SU-DHL-6 (cell line): ENCODE measurements around the gene TXNDC2.
"Not testable (repeated sequence)": the region's sequence is repeated elsewhere in the genome, so short reads cannot be mapped to it uniquely, and the experiment has no call there.

Experiments used
- H2AFZ ChIP-seq: fragments of 200-600 bp; sonication (generic); 2 replicates; pipeline ENCODE4 v1.6.1; 2014; ENCODE audit warnings: low read depth, mild to moderate bottlenecking, moderate library complexity, mixed read lengths, antibody characterized with exemption, low read length; ENCODE audit not compliant: severe bottlenecking
- H3F3A ChIP-seq: fragments of 200-600 bp; shearing (Covaris generic); 2 replicates; pipeline ENCODE4 v1.6.0; 2016; ENCODE audit warnings: antibody characterized with exemption, mild to moderate bottlenecking; ENCODE audit not compliant: insufficient read depth
- H3K27ac ChIP-seq: fragments of 200-600 bp; sonication (generic); 2 replicates; pipeline ENCODE4 v1.5.1; 2016; ENCODE audit warnings: low read depth, mild to moderate bottlenecking, low read length, moderate library complexity, mixed read lengths
- H3K27me3 ChIP-seq: fragments of 200-600 bp; sonication (generic), shearing (Covaris generic); 2 replicates; pipeline ENCODE4 v1.6.0; 2014; ENCODE audit warnings: mild to moderate bottlenecking, low read length
- H3K36me3 ChIP-seq: fragments of 200-600 bp; sonication (generic); 2 replicates; pipeline ENCODE4 v1.6.1; 2014; ENCODE audit warnings: mild to moderate bottlenecking, low read length, mixed read lengths
- H3K4me2 ChIP-seq: fragments of 300-600, 200-600 bp; shearing (Covaris generic), sonication (generic); 2 replicates; pipeline ENCODE4 v1.6.0; 2014; ENCODE audit warnings: low read length, low read depth, mild to moderate bottlenecking; ENCODE audit not compliant: poor library complexity, severe bottlenecking
- H3K4me3 ChIP-seq: fragments of 200-600 bp; sonication (generic); 2 replicates; pipeline ENCODE4 v1.5.1; 2014; ENCODE audit warnings: antibody characterized with exemption, low read length, mild to moderate bottlenecking, mixed read lengths; ENCODE audit not compliant: insufficient read depth, poor library complexity, severe bottlenecking
- H3K79me2 ChIP-seq: fragments of 200-600 bp; sonication (generic); 2 replicates; pipeline ENCODE4 v1.6.1; 2014; ENCODE audit warnings: mild to moderate bottlenecking, low read length, moderate library complexity; ENCODE audit not compliant: insufficient read depth
- H3K9ac ChIP-seq: fragments of 200-600 bp; sonication (generic); 2 replicates; pipeline ENCODE4 v1.7.0; 2014; ENCODE audit warnings: mild to moderate bottlenecking, low read length
- H3K9me2 ChIP-seq: fragments of 200-600 bp; sonication (generic); replicated peaks from 2 replicates; pipeline ENCODE4 v1.6.1; 2014; ENCODE audit warnings: low read length; ENCODE audit not compliant: insufficient read depth
- H3K9me3 ChIP-seq: fragments of 200-600 bp; sonication (generic); 2 replicates; pipeline ENCODE4 v1.6.1; 2014; ENCODE audit warnings: low read length, mixed read lengths; ENCODE audit not compliant: insufficient read depth
- H4K20me1 ChIP-seq: fragments of 200-600 bp; sonication (generic); 2 replicates; pipeline ENCODE4 v1.6.1; 2014; ENCODE audit warnings: low read depth, mild to moderate bottlenecking, antibody characterized with exemption, low read length, moderate library complexity, mixed read lengths
- CTCF ChIP-seq: fragments of 200-600 bp; sonication (generic); IDR thresholded peaks from one replicate; pipeline ENCODE4 v1.5.1; 2017; ENCODE audit warnings: antibody characterized with exemption, mild to moderate bottlenecking, low read length, moderate library complexity; ENCODE audit not compliant: insufficient read depth, poor library complexity, severe bottlenecking
- EZH2phosphoT487 ChIP-seq: fragments of 200-600 bp; sonication (generic), shearing (Covaris generic); conservative IDR thresholded peaks from 2 replicates; pipeline ENCODE4 v1.6.1; 2018; ENCODE audit warnings: mild to moderate bottlenecking, antibody characterized with exemption, low read length, moderate library complexity, mixed read lengths

TXNDC2 gene

GRCh38 chr18:9856092-9856491, 29.7 kb upstream of the TXNDC2 start:
- no peak for TF ChIP-seq CTCF
- no peak for TF ChIP-seq EZH2phosphoT487
- no peak overlapping the region for H3K4me3 ChIP-seq
- H3K9me2 ChIP-seq = no peaks in the 10 kb centered on the region
- no peaks in the 10 kb centered on the region for H4K20me1 ChIP-seq
- no peak overlapping the region for H2AFZ ChIP-seq
- no peak overlapping the region for H3K27ac ChIP-seq
- H3K4me2 ChIP-seq = no peak overlapping the region
- no peaks in the 10 kb centered on the region for H3F3A ChIP-seq
- no peak overlapping the region for H3K9ac ChIP-seq
- no peaks in the 10 kb centered on the region for H3K79me2 ChIP-seq
- H3K36me3 ChIP-seq = no peaks in the 10 kb centered on the region
- H3K27me3 ChIP-seq = no peaks in the 10 kb centered on the region
- H3K9me3 ChIP-seq = no peaks in the 10 kb centered on the region

- not testable (repeated sequence) for H3F3A ChIP-seq, H3K9me3 ChIP-seq, H3K36me3 ChIP-seq, H3K9me2 ChIP-seq, H3K4me2 ChIP-seq, H2AFZ ChIP-seq, H3K4me3 ChIP-seq, H3K9ac ChIP-seq, H4K20me1 ChIP-seq, H3K79me2 ChIP-seq, H3K27ac ChIP-seq, H3K27me3 ChIP-seq
These were observed 28.2 kb upstream of the TXNDC2 start for GRCh38 chr18:9857479-9857998.

GRCh38 chr18:9858642-9859041, 27.1 kb upstream of the TXNDC2 start:
- H3K27me3 ChIP-seq = no peaks in the 10 kb centered on the region
- H3K9me2 ChIP-seq = no peaks in the 10 kb centered on the region
- no peaks in the 10 kb centered on the region for H3K9me3 ChIP-seq
- H3K9ac ChIP-seq = no peak overlapping the region
- no peak overlapping the region for H3K4me2 ChIP-seq
- no peak for TF ChIP-seq EZH2phosphoT487
- TF ChIP-seq CTCF = no peak
- H3K79me2 ChIP-seq = no peaks in the 10 kb centered on the region
- no peak overlapping the region for H2AFZ ChIP-seq
- H3F3A ChIP-seq = no peaks in the 10 kb centered on the region
- H3K4me3 ChIP-seq = no peak overlapping the region
- no peaks in the 10 kb centered on the region for H4K20me1 ChIP-seq
- H3K36me3 ChIP-seq = no peaks in the 10 kb centered on the region
- no peak overlapping the region for H3K27ac ChIP-seq

GRCh38 chr18:9859232-9859631, 26.5 kb upstream of the TXNDC2 start:
- Histone ChIP-seq H3K36me3 (no peaks in the 10 kb centered on the region), H3K79me2 (no peaks in the 10 kb centered on the region)

More at GRCh38 chr18:9859232-9859631, 26.5 kb upstream of the TXNDC2 start:
- no peaks in the 10 kb centered on the region for H4K20me1 ChIP-seq
- H3K9me2 ChIP-seq = no peaks in the 10 kb centered on the region
- no peak overlapping the region for H3K9ac ChIP-seq
- no peak overlapping the region for H3K4me3 ChIP-seq
- no peak overlapping the region for H3K27ac ChIP-seq
- no peaks in the 10 kb centered on the region for H3F3A ChIP-seq
- no peak overlapping the region for H3K4me2 ChIP-seq
- H3K27me3 ChIP-seq = no peaks in the 10 kb centered on the region
- no peaks in the 10 kb centered on the region for H3K9me3 ChIP-seq
- TF ChIP-seq EZH2phosphoT487 = no peak
- TF ChIP-seq CTCF = no peak
- H2AFZ ChIP-seq = no peak overlapping the region
